Mucosa of descending colon (tissue), 3 donors: ENCODE results near the gene PRDM1. TPM values are rescaled to one million over a fixed set of nuclear protein-coding genes. Genes with fewer than 3 reads are reported as not detected.

ENCODE experiments used
- ATAC-seq: fragments of 200-7000 bp; cut with Tn5 transposase; one replicate; pipeline ENCODE4 v1.9.1; 2020; ENCODE audit warnings: mild to moderate bottlenecking, moderate library complexity
- DNase-seq, 3 donors: peaks; one replicate each; pipeline ENCODE4 v3.0.0-alpha.2; 2020
- H3K36me3 ChIP-seq: fragments of 200-600 bp; one replicate; pipeline ENCODE4 v1.8.0; 2021; ENCODE audit warnings: low read depth, mild to moderate bottlenecking
- H3K4me1 ChIP-seq: fragments of 200-600 bp; one replicate; pipeline ENCODE4 v1.8.0; 2021; ENCODE audit warnings: low read depth, mild to moderate bottlenecking
- H3K4me3 ChIP-seq: fragments of 200-600 bp; one replicate; pipeline ENCODE4 v1.8.0; 2021; ENCODE audit warnings: mild to moderate bottlenecking
- H3K9me3 ChIP-seq: fragments of 200-600 bp; one replicate; pipeline ENCODE4 v1.8.0; 2021; ENCODE audit warnings: mild to moderate bottlenecking
- CTCF ChIP-seq: fragments of 200-600 bp; IDR thresholded peaks from one replicate; pipeline ENCODE4 v1.8.0; 2022; ENCODE audit warnings: antibody characterized with exemption, mild to moderate bottlenecking
- intact Hi-C, 2 donors: fragments of 100-400 bp; cut with DNase I in 1 of 2; cut with micrococcal nuclease in 1 of 2; formaldehyde crosslinking; loops; one replicate each; pipeline versions ENCODE4 v1.11.0 to v1.11.1; 2022; cut with DNase I, micrococcal nuclease
- total RNA-seq, 3 donors: library from RNA; stranded (reverse); fragmentation: NEBNext Ultra II Directional in 2 of 3; extraction: Animal tissue kit (Norgen Biotek cat#: 25700) in 2 of 3; gene quantifications; one replicate each; pipeline versions ENCODE4 v1.2.1 to v1.2.4, GENCODE V29; 2021 to 2023
- donor health status: DM: no; HTN: no; CAD: no; lungs with moderate emphysema.
- donor health status: DM: no; HTN: no; CAD: no.
- donor health status: DM: no; HTN: yes; CAD: no.

Gene PRDM1
- total RNA-seq, 3 donors from 2014 or later = 10.5 to 30.7 (median 23.4) TPM

GRCh38 chr6:106060167-106060566 lies 26.0 kb upstream of the PRDM1 start:
- TF ChIP-seq CTCF = no peak
- intact Hi-C loops = no loop called here
- DNase-seq = no peak
- no peak for ATAC-seq
- H3K9me3 ChIP-seq = no peaks in the 10 kb centered on the region
- no peaks in the 10 kb centered on the region for H3K36me3 ChIP-seq
- H3K4me3 ChIP-seq = no peak overlapping the region
- no peaks in the 10 kb centered on the region for H3K4me1 ChIP-seq

- no peak for DNase-seq
- intact Hi-C loops = no loop called here
- TF ChIP-seq CTCF = no peak
- no peaks in the 10 kb centered on the region for H3K36me3 ChIP-seq
- no peak overlapping the region for H3K4me3 ChIP-seq
- H3K4me1 ChIP-seq = no peaks in the 10 kb centered on the region
- no peaks in the 10 kb centered on the region for H3K9me3 ChIP-seq
- no peak for ATAC-seq
Measured at GRCh38 chr6:106063448-106063850, 22.7 kb upstream of the PRDM1 start.

- ATAC-seq (no peak), DNase-seq (no peak)
- intact Hi-C loops = no loop called here
- TF ChIP-seq CTCF = no peak
- Histone ChIP-seq H3K4me1 (no peaks in the 10 kb centered on the region), H3K36me3 (no peaks in the 10 kb centered on the region), H3K4me3 (no peak overlapping the region), H3K9me3 (no peaks in the 10 kb centered on the region)
Measured at GRCh38 chr6:106064142-106064541, 22.0 kb upstream of the PRDM1 start.

GRCh38 chr6:106064756-106065155 lies 21.4 kb upstream of the PRDM1 start:
- no peaks in the 10 kb centered on the region for H3K4me1 ChIP-seq
- no peaks in the 10 kb centered on the region for H3K36me3 ChIP-seq
- no peak for DNase-seq
- H3K9me3 ChIP-seq = no peaks in the 10 kb centered on the region
- intact Hi-C loops = no loop called here
- TF ChIP-seq CTCF = no peak
- no peak for ATAC-seq
- H3K4me3 ChIP-seq = no peak overlapping the region

GRCh38 chr6:106066989-106067388 lies 19.1 kb upstream of the PRDM1 start:
- intact Hi-C loops = no loop called here
- ATAC-seq = no peak
- H3K4me1 ChIP-seq = no peaks in the 10 kb centered on the region
- TF ChIP-seq CTCF = no peak
- H3K36me3 ChIP-seq = no peaks in the 10 kb centered on the region
- no peak for DNase-seq
- H3K9me3 ChIP-seq = no peaks in the 10 kb centered on the region
- H3K4me3 ChIP-seq = no peak overlapping the region

- DNase-seq (peak in 1 of 3 donors; percentile 54), ATAC-seq (peak; percentile 51)
- TF ChIP-seq CTCF = no peak
- Histone ChIP-seq H3K4me3 (no peak overlapping the region), H3K4me1 (no peaks in the 10 kb centered on the region), H3K36me3 (no peaks in the 10 kb centered on the region), H3K9me3 (no peaks in the 10 kb centered on the region)
- intact Hi-C loops = no loop called here
Measured at GRCh38 chr6:106069478-106069877, 16.7 kb upstream of the PRDM1 start.
